ENCODE results near the gene RAB17.

RAB17 gene

GRCh38 chr2:237628247-237629187, 38.0 kb upstream of the RAB17 start:
- peaks cover 8% of the 10 kb centered on the region; the same call in 1 of the 2 replicates for H3K9me3 ChIP-seq (ENCODE audit: control insufficient read depth, insufficient read depth, low read length)
- H3K4me1 ChIP-seq (ENCODE audit: insufficient read depth, low read length) = peaks cover 10% of the 10 kb centered on the region
- H3K9ac ChIP-seq (ENCODE audit: low read depth, low read length) = peak overlapping the region; percentile 66
- peaks cover 20% of the 10 kb centered on the region for H3K36me3 ChIP-seq (ENCODE audit: insufficient read depth, low read length)

DNA sequence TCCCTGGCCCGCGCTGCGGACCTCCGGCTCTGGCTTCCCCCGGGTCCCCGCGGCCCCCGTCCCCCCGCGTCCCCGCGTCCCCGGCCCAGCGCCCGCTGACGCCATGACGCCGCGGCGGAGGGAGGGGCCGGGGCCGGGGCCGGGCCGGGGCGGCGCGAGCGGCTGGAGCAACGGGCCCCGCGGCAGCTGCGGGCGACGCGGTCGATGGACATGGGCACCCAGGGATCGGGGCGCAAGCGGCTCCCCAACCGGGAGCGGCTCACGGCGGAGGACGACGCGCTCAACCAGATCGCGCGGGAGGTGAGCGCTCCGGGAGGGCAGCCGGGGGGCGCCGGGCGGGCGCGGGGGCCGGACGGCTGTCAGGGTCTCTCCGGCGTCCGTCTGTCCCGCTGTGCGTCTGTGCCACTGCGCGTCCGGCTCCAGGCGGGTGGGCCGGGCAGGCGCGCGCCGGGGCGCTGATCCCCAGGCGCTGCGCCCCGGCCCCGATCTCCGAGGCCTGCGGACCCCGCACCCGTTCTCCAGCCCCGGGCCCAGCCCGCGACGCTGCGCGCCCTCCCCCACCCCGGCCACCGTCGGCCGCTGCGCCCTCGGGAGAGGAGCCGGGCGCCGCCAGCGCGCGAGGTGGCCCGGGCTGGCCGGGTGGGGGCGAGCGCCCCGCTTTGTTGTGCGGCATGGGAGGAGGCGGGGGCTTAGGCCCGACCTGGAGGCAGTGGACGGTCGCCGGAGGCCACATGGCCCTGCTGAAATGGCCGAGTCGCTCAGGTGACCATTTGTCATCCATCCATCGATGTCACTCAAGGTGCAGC, 37.1 kb upstream of the RAB17 start, which contains the start of gene LRRFIP1:
Gene LRRFIP1 (plus strand): TSS at position 147 of the 806 bp plus-strand sequence. CDS start 58 bp downstream, at position 205.
- Histone ChIP-seq H3K9me3 (ENCODE audit: control insufficient read depth, insufficient read depth, low read length) (peaks cover 8% of the 10 kb centered on the region; the same call in 1 of the 2 replicates), H3K36me3 (ENCODE audit: insufficient read depth, low read length) (peaks cover 15% of the 10 kb centered on the region), H3K9ac (ENCODE audit: low read depth, low read length) (peak within 1 kb of the TSS; percentile 75), H3K4me1 (ENCODE audit: insufficient read depth, low read length) (peaks cover 10% of the 10 kb centered on the region)

GRCh38 chr2:237626813-237627440, 36.4 kb upstream of the RAB17 start:
- peaks cover 8% of the 10 kb centered on the region; the same call in 1 of the 2 replicates for H3K9me3 ChIP-seq (ENCODE audit: control insufficient read depth, insufficient read depth, low read length)
- peak overlapping the region; percentile 75 for H3K9ac ChIP-seq (ENCODE audit: low read depth, low read length)
- H3K4me1 ChIP-seq (ENCODE audit: insufficient read depth, low read length) = peaks cover 10% of the 10 kb centered on the region
- peaks cover 10% of the 10 kb centered on the region for H3K36me3 ChIP-seq (ENCODE audit: insufficient read depth, low read length)

- H3K4me1 ChIP-seq (ENCODE audit: insufficient read depth, low read length) = peaks cover 10% of the 10 kb centered on the region
- no peak overlapping the region for H3K9ac ChIP-seq (ENCODE audit: low read depth, low read length)
- peaks cover 8% of the 10 kb centered on the region; the same call in 1 of the 2 replicates for H3K9me3 ChIP-seq (ENCODE audit: control insufficient read depth, insufficient read depth, low read length)
- peaks cover 9% of the 10 kb centered on the region for H3K36me3 ChIP-seq (ENCODE audit: insufficient read depth, low read length)
Observed at GRCh38 chr2:237625777-237626176, 35.2 kb upstream of the RAB17 start.

DNA sequence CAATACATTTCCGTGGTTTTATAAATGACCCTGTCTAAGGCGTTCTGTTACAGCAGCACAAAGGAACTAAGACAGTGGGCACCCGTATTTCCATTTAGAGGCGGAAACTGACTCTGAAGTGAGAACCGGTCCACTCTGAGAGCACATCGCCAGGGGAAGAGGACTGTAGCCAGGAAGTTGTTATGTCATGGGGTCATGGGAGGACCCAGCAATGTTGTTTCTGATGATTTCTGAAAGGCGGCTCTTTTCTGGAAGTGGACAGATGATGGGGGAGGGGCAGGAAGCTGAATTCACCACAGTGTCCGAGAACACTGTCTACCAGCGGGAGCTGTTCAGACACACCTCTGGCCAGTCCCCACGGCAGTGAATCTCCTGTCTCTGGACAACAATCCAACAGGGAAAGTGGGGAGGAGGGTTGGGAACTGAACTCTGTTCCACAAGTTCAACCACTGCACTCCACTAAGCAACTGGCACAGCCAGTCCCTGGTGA, 34.7 kb upstream of the RAB17 start:
- Histone ChIP-seq H3K4me1 (ENCODE audit: insufficient read depth, low read length) (peaks cover 10% of the 10 kb centered on the region), H3K9ac (ENCODE audit: low read depth, low read length) (no peak overlapping the region), H3K9me3 (ENCODE audit: control insufficient read depth, insufficient read depth, low read length) (peaks cover 8% of the 10 kb centered on the region; the same call in 1 of the 2 replicates), H3K36me3 (ENCODE audit: insufficient read depth, low read length) (peaks cover 6% of the 10 kb centered on the region)

DNA sequence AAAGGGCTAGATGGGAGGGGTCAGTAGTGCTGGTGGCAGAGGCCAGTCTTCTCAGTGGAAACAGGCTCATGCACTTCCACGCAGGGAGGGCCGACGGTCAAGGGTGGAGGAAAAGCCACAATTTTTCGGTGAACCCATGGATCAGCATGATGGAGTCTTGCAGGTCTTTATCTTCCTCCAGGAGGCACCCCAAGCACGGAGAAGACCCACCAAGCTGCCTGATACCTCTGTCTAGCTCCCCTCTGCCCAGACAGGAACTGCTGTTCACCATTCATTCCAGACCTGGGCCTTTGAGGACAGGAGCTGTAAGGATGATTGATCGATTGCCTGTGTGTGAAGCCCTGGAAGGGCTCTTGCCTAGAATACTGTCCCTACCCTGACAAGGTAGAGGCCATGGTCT, 34.0 kb upstream of the RAB17 start:
- peaks cover 8% of the 10 kb centered on the region; the same call in 1 of the 2 replicates for H3K9me3 ChIP-seq (ENCODE audit: control insufficient read depth, insufficient read depth, low read length)
- H3K9ac ChIP-seq (ENCODE audit: low read depth, low read length) = no peak overlapping the region
- peaks cover 10% of the 10 kb centered on the region for H3K4me1 ChIP-seq (ENCODE audit: insufficient read depth, low read length)
- no peaks in the 10 kb centered on the region for H3K36me3 ChIP-seq (ENCODE audit: insufficient read depth, low read length)

- Histone ChIP-seq H3K9ac (ENCODE audit: low read depth, low read length) (no peak overlapping the region), H3K36me3 (ENCODE audit: insufficient read depth, low read length) (no peaks in the 10 kb centered on the region), H3K9me3 (ENCODE audit: control insufficient read depth, insufficient read depth, low read length) (peaks cover 8% of the 10 kb centered on the region; the same call in 1 of the 2 replicates), H3K4me1 (ENCODE audit: insufficient read depth, low read length) (peaks cover 4% of the 10 kb centered on the region)
Observed at GRCh38 chr2:237623428-237624403, 33.2 kb upstream of the RAB17 start.

DNA sequence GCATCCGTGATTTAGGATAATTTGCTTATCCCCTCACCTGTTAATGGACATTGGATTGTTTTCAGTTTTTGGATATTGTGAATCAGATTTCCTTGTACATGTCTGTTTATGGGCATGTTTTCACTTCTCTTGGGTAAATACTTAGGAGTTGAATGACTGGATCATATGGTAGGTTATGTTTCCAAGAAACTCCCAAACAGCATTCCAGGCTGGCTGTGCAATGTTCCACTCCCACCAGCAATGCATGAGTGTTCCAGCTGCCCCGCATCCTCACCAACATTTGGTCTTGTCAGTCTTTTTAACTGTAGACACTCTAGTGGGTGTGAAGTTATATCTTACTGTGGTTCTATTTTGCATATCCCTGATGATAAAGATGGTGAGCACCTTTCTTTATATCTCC, 27.9 kb upstream of the RAB17 start:
- Histone ChIP-seq H3K36me3 (ENCODE audit: insufficient read depth, low read length) (no peaks in the 10 kb centered on the region), H3K9me3 (ENCODE audit: control insufficient read depth, insufficient read depth, low read length) (no peaks in the 10 kb centered on the region), H3K4me1 (ENCODE audit: insufficient read depth, low read length) (peaks cover 32% of the 10 kb centered on the region), H3K9ac (ENCODE audit: low read depth, low read length) (no peak overlapping the region)

GRCh38 chr2:237617587-237617982, 27.1 kb upstream of the RAB17 start:
- H3K9me3 ChIP-seq (ENCODE audit: control insufficient read depth, insufficient read depth, low read length) = no peaks in the 10 kb centered on the region
- H3K36me3 ChIP-seq (ENCODE audit: insufficient read depth, low read length) = no peaks in the 10 kb centered on the region
- peaks cover 41% of the 10 kb centered on the region for H3K4me1 ChIP-seq (ENCODE audit: insufficient read depth, low read length)
- H3K9ac ChIP-seq (ENCODE audit: low read depth, low read length) = no peak overlapping the region

- H3K4me1 ChIP-seq (ENCODE audit: insufficient read depth, low read length) = peaks cover 43% of the 10 kb centered on the region
- no peaks in the 10 kb centered on the region for H3K9me3 ChIP-seq (ENCODE audit: control insufficient read depth, insufficient read depth, low read length)
- H3K36me3 ChIP-seq (ENCODE audit: insufficient read depth, low read length) = no peaks in the 10 kb centered on the region
- no peak overlapping the region for H3K9ac ChIP-seq (ENCODE audit: low read depth, low read length)
Observed at GRCh38 chr2:237616734-237617586, 26.4 kb upstream of the RAB17 start.

GRCh38 chr2:237616373-237616733, 25.8 kb upstream of the RAB17 start:
- Histone ChIP-seq H3K9me3 (ENCODE audit: control insufficient read depth, insufficient read depth, low read length) (no peaks in the 10 kb centered on the region), H3K9ac (ENCODE audit: low read depth, low read length) (no peak overlapping the region), H3K36me3 (ENCODE audit: insufficient read depth, low read length) (no peaks in the 10 kb centered on the region), H3K4me1 (ENCODE audit: insufficient read depth, low read length) (peaks cover 43% of the 10 kb centered on the region)

DNA sequence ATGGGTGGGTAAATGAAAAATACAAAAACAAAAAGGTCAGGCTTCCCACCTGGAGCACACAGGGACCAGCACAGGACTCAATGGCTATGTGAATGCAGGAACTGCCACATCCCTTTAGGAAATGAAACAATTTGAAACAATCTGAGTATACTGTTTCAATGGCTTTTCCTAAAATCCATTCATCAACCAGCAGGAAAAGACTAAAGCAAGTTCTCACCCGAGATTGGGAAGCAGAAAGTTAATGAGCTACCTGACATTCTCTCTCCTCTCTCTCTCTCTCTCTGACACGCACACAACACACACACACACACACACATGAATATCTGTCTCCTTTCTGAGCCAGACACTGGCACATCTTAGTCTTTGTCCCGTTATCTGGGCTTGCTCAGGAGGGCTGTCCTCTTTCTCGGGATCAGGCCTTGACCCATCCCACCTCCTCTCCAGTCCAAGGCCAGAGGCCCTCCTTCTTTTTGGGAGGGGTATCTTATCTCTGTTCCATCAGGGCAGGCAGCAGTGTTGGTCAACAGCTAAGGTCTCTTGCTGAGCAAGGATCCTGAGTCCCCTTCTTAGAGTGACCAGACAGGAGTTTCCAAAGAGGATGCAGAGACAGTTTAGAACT, 25.2 kb upstream of the RAB17 start:
- Histone ChIP-seq H3K4me1 (ENCODE audit: insufficient read depth, low read length) (peaks cover 43% of the 10 kb centered on the region), H3K9ac (ENCODE audit: low read depth, low read length) (no peak overlapping the region), H3K36me3 (ENCODE audit: insufficient read depth, low read length) (no peaks in the 10 kb centered on the region), H3K9me3 (ENCODE audit: control insufficient read depth, insufficient read depth, low read length) (no peaks in the 10 kb centered on the region)
